GM13977 (cell line): ENCODE measurements around the gene LCOR.
A peak's percentile ranks its signal among the peaks of the same experiment; 100 is the strongest.
"Not testable (repeated sequence)": the region's sequence is repeated elsewhere in the genome, so short reads cannot be mapped to it uniquely, and the experiment has no call there.

ENCODE experiments used
- DNase-seq: peaks from one replicate; pipeline ENCODE4 v3.0.0; 2012; ENCODE audit warnings: low spot score
- CTCF ChIP-seq: IDR thresholded peaks from 2 replicates; pipeline ENCODE4 v1.5.1; 2012; ENCODE audit warnings: mild to moderate bottlenecking, control low read depth; ENCODE audit not compliant: insufficient read depth; ENCODE audit errors: extremely low read depth, missing control alignments
- in situ Hi-C: fragments of 300-500 bp; cut with MboI; formaldehyde crosslinking; loops from one replicate; pipeline ENCODE4 v1.12.0; 2022; ENCODE audit warnings: low sequenced_read_pairs, low pct_unique_long_range_greater_than_20kb, mixed read lengths, inconsistent platforms; ENCODE audit not compliant: unreplicated experiment

LCOR gene

GRCh38 chr10:97031459-97031858 lies 199.4 kb downstream of the LCOR start:
- no peak for TF ChIP-seq CTCF
- no peak for DNase-seq
- in situ Hi-C loops, result loop anchor here (25.0 kb wide), 1 partner anchor 644 kb away; no protein-coding TSS in a partner anchor

- no peak for DNase-seq
- in situ Hi-C loops, result loop anchor here (25.0 kb wide), 1 partner anchor 645 kb away; no protein-coding TSS in a partner anchor
- no peak for TF ChIP-seq CTCF
Observed at GRCh38 chr10:97032624-97033023, 200.5 kb downstream of the LCOR start.

GRCh38 chr10:97033841-97034240 lies 201.7 kb downstream of the LCOR start:
- in situ Hi-C loops, result loop anchor here (25.0 kb wide), 1 partner anchor 647 kb away; no protein-coding TSS in a partner anchor

GRCh38 chr10:97034301-97034700 lies 202.2 kb downstream of the LCOR start:
- in situ Hi-C loops, result loop anchor here (25.0 kb wide), 1 partner anchor 647 kb away; no protein-coding TSS in a partner anchor
- DNase-seq, result no peak

More at GRCh38 chr10:97033841-97034240, 201.7 kb downstream of the LCOR start:
- not testable (repeated sequence) for DNase-seq

GRCh38 chr10:97034958-97035769 lies 203.1 kb downstream of the LCOR start:
- in situ Hi-C loops, result loop anchor here (25.0 kb wide), 1 partner anchor 648 kb away; no protein-coding TSS in a partner anchor
- TF ChIP-seq CTCF, result no peak
- no peak for DNase-seq

More at GRCh38 chr10:97034301-97034700, 202.2 kb downstream of the LCOR start:
- TF ChIP-seq CTCF, result no peak

GRCh38 chr10:97037365-97038361 lies 205.6 kb downstream of the LCOR start:
- DNase-seq, result peak; percentile 84
- peak; percentile 91 for TF ChIP-seq CTCF
- in situ Hi-C loops, result loop anchor here (25.0 kb wide), 1 partner anchor 650 kb away; no protein-coding TSS in a partner anchor
